ENCODE data around the gene WDFY1.

The WDFY1 gene

DNA sequence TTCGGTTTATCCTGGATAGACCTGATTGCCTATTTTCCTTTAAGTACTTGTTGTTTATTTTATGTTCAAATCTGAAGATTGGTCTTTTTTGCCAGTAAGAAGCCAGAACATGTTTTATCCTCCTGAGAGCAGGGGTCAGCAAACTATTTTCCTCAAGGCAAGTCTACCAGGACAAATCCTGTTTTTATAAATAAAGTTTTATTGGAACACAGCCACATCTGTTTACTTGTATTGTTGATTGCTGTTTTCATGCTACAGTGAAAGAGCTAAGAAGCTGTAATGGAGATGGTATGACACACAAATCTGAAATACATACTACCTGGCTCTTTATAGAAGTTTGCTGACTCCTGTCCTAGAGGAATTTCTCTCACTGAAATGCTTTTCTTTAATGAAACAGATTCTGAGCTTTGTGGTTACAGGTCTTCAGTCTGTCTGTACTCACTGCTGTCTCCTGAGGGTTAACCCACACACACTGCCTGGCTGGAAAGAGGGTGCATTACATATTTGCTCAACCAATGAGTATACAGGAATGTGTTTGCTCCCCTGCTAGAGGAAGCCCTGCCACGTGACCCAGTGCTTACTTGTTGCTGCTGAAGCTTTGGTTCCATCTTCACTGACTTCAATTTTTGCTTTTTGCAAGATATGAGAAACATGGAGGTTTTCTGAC, 34.7 kb upstream of the WDFY1 start:
- Histone ChIP-seq H3K9me2 (replicated peaks; ENCODE audit: control insufficient read depth, low read length) (no peaks in the 10 kb centered on the region), H3K27ac (ENCODE audit: low read depth, low read length) (no peak overlapping the region), H3K4me3 (ENCODE audit: low read length) (no peak overlapping the region), H3K79me2 (ENCODE audit: control insufficient read depth, low read length) (no peaks in the 10 kb centered on the region), H3F3A (ENCODE audit: control insufficient read depth, insufficient read depth) (no peaks in the 10 kb centered on the region), H3K27me3 (ENCODE audit: control insufficient read depth, low read length) (no peaks in the 10 kb centered on the region), H3K4me2 (ENCODE audit: low read length) (no peak overlapping the region), H3K36me3 (ENCODE audit: control insufficient read depth, low read length) (no peaks in the 10 kb centered on the region), H4K20me1 (ENCODE audit: control insufficient read depth, insufficient read depth, low read depth, low read length) (no peaks in the 10 kb centered on the region), H3K9me3 (ENCODE audit: control insufficient read depth, insufficient read depth, low read length) (no peaks in the 10 kb centered on the region), H3K4me1 (ENCODE audit: control insufficient read depth, low read length) (no peaks in the 10 kb centered on the region)
- TF ChIP-seq EZH2phosphoT487 (IDR thresholded peaks at IDR 0.05; ENCODE audit: borderline replicate concordance, low read length) = no peak
- TF ChIP-seq, protein P1, sequence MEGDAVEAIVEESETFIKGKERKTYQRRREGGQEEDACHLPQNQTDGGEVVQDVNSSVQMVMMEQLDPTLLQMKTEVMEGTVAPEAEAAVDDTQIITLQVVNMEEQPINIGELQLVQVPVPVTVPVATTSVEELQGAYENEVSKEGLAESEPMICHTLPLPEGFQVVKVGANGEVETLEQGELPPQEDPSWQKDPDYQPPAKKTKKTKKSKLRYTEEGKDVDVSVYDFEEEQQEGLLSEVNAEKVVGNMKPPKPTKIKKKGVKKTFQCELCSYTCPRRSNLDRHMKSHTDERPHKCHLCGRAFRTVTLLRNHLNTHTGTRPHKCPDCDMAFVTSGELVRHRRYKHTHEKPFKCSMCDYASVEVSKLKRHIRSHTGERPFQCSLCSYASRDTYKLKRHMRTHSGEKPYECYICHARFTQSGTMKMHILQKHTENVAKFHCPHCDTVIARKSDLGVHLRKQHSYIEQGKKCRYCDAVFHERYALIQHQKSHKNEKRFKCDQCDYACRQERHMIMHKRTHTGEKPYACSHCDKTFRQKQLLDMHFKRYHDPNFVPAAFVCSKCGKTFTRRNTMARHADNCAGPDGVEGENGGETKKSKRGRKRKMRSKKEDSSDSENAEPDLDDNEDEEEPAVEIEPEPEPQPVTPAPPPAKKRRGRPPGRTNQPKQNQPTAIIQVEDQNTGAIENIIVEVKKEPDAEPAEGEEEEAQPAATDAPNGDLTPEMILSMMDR (IDR thresholded peaks at IDR 0.05; ENCODE audit: low read depth, low read length, poor library complexity, severe bottlenecking) = no peak

GRCh38 chr2:223978451-223978850, 33.3 kb upstream of the WDFY1 start:
- Histone ChIP-seq H3K36me3 (ENCODE audit: control insufficient read depth, low read length) (no peaks in the 10 kb centered on the region), H4K20me1 (ENCODE audit: control insufficient read depth, insufficient read depth, low read depth, low read length) (no peaks in the 10 kb centered on the region), H3K27me3 (ENCODE audit: control insufficient read depth, low read length) (no peaks in the 10 kb centered on the region), H3K4me3 (ENCODE audit: low read length) (no peak overlapping the region), H3K79me2 (ENCODE audit: control insufficient read depth, low read length) (no peaks in the 10 kb centered on the region), H3K27ac (ENCODE audit: low read depth, low read length) (no peak overlapping the region), H3F3A (ENCODE audit: control insufficient read depth, insufficient read depth) (no peaks in the 10 kb centered on the region), H3K9me2 (replicated peaks; ENCODE audit: control insufficient read depth, low read length) (no peaks in the 10 kb centered on the region), H3K4me2 (ENCODE audit: low read length) (no peak overlapping the region), H3K9me3 (ENCODE audit: control insufficient read depth, insufficient read depth, low read length) (no peaks in the 10 kb centered on the region), H3K4me1 (ENCODE audit: control insufficient read depth, low read length) (no peaks in the 10 kb centered on the region)
- TF ChIP-seq, protein P1 (IDR thresholded peaks at IDR 0.05; ENCODE audit: low read depth, low read length, poor library complexity, severe bottlenecking) = no peak
- no peak for TF ChIP-seq EZH2phosphoT487 (IDR thresholded peaks at IDR 0.05; ENCODE audit: borderline replicate concordance, low read length)

- H3K4me2 ChIP-seq (ENCODE audit: low read length) = no peak overlapping the region
- H3K79me2 ChIP-seq (ENCODE audit: control insufficient read depth, low read length) = no peaks in the 10 kb centered on the region
- H3K36me3 ChIP-seq (ENCODE audit: control insufficient read depth, low read length) = no peaks in the 10 kb centered on the region
- no peaks in the 10 kb centered on the region for H3K9me2 ChIP-seq (replicated peaks; ENCODE audit: control insufficient read depth, low read length)
- H3K9me3 ChIP-seq (ENCODE audit: control insufficient read depth, insufficient read depth, low read length) = no peaks in the 10 kb centered on the region
- no peak overlapping the region for H3K27ac ChIP-seq (ENCODE audit: low read depth, low read length)
- H3F3A ChIP-seq (ENCODE audit: control insufficient read depth, insufficient read depth) = no peaks in the 10 kb centered on the region
- TF ChIP-seq, protein P1 (IDR thresholded peaks at IDR 0.05; ENCODE audit: low read depth, low read length, poor library complexity, severe bottlenecking) = no peak
- TF ChIP-seq EZH2phosphoT487 (IDR thresholded peaks at IDR 0.05; ENCODE audit: borderline replicate concordance, low read length) = no peak
- H3K4me3 ChIP-seq (ENCODE audit: low read length) = no peak overlapping the region
- H4K20me1 ChIP-seq (ENCODE audit: control insufficient read depth, insufficient read depth, low read depth, low read length) = no peaks in the 10 kb centered on the region
- no peaks in the 10 kb centered on the region for H3K4me1 ChIP-seq (ENCODE audit: control insufficient read depth, low read length)
- H3K27me3 ChIP-seq (ENCODE audit: control insufficient read depth, low read length) = no peaks in the 10 kb centered on the region
Measured at GRCh38 chr2:223976635-223977226, 31.6 kb upstream of the WDFY1 start.
